Astrocyte of the cerebellum (primary cell): ENCODE data around the gene TMEM127.
A peak's percentile ranks its signal among the peaks of the same experiment; 100 is the strongest.

Source experiments
- DNase-seq: peaks from one replicate; pipeline ENCODE4 v3.0.0-alpha.2; 2011; ENCODE audit warnings: low read depth
- H3K4me3 ChIP-seq: 2 replicates; pipeline ENCODE4 v1.5.1; 2011; ENCODE audit warnings: mild to moderate bottlenecking, low read depth, low read length, moderate library complexity
- CTCF ChIP-seq: IDR thresholded peaks from 2 replicates; pipeline ENCODE4 v1.5.1; 2012; ENCODE audit warnings: low read length, low read depth, moderate library complexity, mild to moderate bottlenecking; ENCODE audit errors: missing control alignments
- in situ Hi-C: cut with HindIII; loops from 2 replicates; pipeline ENCODE4 v1.10.0; 2017; ENCODE audit warnings: low sequenced_read_pairs

Gene TMEM127

GRCh38 chr2:96213379-96213778, 52.4 kb downstream of the TMEM127 start:
- in situ Hi-C loops, result no loop called here
- H3K4me3 ChIP-seq, result no peak overlapping the region
- no peak for TF ChIP-seq CTCF
- DNase-seq, result no peak

- DNase-seq, result no peak
- no peak overlapping the region for H3K4me3 ChIP-seq
- no peak for TF ChIP-seq CTCF
- in situ Hi-C loops, result no loop called here
Measured at GRCh38 chr2:96212339-96212738, 53.5 kb downstream of the TMEM127 start.

- peak overlapping the region; percentile 72 for H3K4me3 ChIP-seq
- in situ Hi-C loops, result no loop called here
- no peak for DNase-seq
- no peak for TF ChIP-seq CTCF
Measured at GRCh38 chr2:96209729-96210085, 56.1 kb downstream of the TMEM127 start.

GRCh38 chr2:96209011-96209728, 56.6 kb downstream of the TMEM127 start:
- in situ Hi-C loops, result no loop called here
- TF ChIP-seq CTCF, result no peak

GRCh38 chr2:96208143-96209010, 57.4 kb downstream of the TMEM127 start, which contains the start of gene STARD7:
TSS of gene STARD7 (minus strand) at chr2:96208827. CDS start at chr2:96208434, 393 bp downstream.
- in situ Hi-C loops, result no loop called here
- H3K4me3 ChIP-seq, result peak within 1 kb of the TSS; percentile 72
- TF ChIP-seq CTCF, result no peak
- peak; percentile 93 for DNase-seq

More at GRCh38 chr2:96209011-96209728, 56.6 kb downstream of the TMEM127 start:
- peak overlapping the region; percentile 72 for H3K4me3 ChIP-seq
- DNase-seq, result no peak

GRCh38 chr2:96207774-96208142, 58.0 kb downstream of the TMEM127 start:
- H3K4me3 ChIP-seq, result peak overlapping the region; percentile 72
- no peak for TF ChIP-seq CTCF
- DNase-seq, result no peak
- in situ Hi-C loops, result no loop called here
